Ishikawa (cell line): Measurements from ENCODE around the gene COL5A2.

Experiments
- CEBPB ChIP-seq: IDR thresholded peaks from 2 replicates; pipeline ENCODE4 v1.6.1; 2012
- CREB1 ChIP-seq: IDR thresholded peaks from 2 replicates; pipeline ENCODE4 v1.6.1; 2012; ENCODE audit warnings: low read depth
- EGR1 ChIP-seq: IDR thresholded peaks from 2 replicates; pipeline ENCODE4 v1.6.1; 2012
- EP300 ChIP-seq: IDR thresholded peaks from 2 replicates; pipeline ENCODE4 v1.6.1; 2012; ENCODE audit warnings: borderline replicate concordance
- FOXM1 ChIP-seq: IDR thresholded peaks from 2 replicates; pipeline ENCODE4 v1.6.1; 2012; ENCODE audit warnings: low read depth, borderline replicate concordance
- MAX ChIP-seq: IDR thresholded peaks from 2 replicates; pipeline ENCODE4 v1.6.1; 2012
- NFIC ChIP-seq: IDR thresholded peaks from 2 replicates; pipeline ENCODE4 v1.6.1; 2012
- RAD21 ChIP-seq: IDR thresholded peaks from 2 replicates; pipeline ENCODE4 v1.6.1; 2012; ENCODE audit warnings: low read depth
- REST ChIP-seq: IDR thresholded peaks from 2 replicates; pipeline ENCODE4 v1.6.1; 2012; ENCODE audit warnings: low read depth, mild to moderate bottlenecking
- TAF1 ChIP-seq: IDR thresholded peaks from 2 replicates; pipeline ENCODE4 v1.6.1; 2012; ENCODE audit warnings: low read depth, mild to moderate bottlenecking
- TCF12 ChIP-seq: IDR thresholded peaks from 2 replicates; pipeline ENCODE4 v1.6.1; 2012; ENCODE audit warnings: low read depth
- TEAD4 ChIP-seq: IDR thresholded peaks from 2 replicates; pipeline ENCODE4 v1.6.1; 2012
- USF1 ChIP-seq: IDR thresholded peaks from 2 replicates; pipeline ENCODE4 v1.6.1; 2012
- YY1 ChIP-seq: IDR thresholded peaks from 2 replicates; pipeline ENCODE4 v1.6.1; 2012; ENCODE audit warnings: low read depth
- ZBTB7A ChIP-seq: IDR thresholded peaks from 2 replicates; pipeline ENCODE4 v1.6.1; 2012; ENCODE audit warnings: low read depth

Gene COL5A2

GRCh38 chr2:189183170-189183569 is 3.6 kb upstream of the COL5A2 start:
- TF ChIP-seq YY1 (no peak), USF1 (no peak), CREB1 (no peak), ZBTB7A (no peak), RAD21 (no peak)

GRCh38 chr2:189181706-189182105 is 2.1 kb upstream of the COL5A2 start:
- no peak for TF ChIP-seq USF1
- TF ChIP-seq TCF12, result no peak
- no peak for TF ChIP-seq FOXM1
- TF ChIP-seq TAF1, result no peak
- no peak for TF ChIP-seq EGR1
- TF ChIP-seq YY1, result no peak
- no peak for TF ChIP-seq REST
- no peak for TF ChIP-seq MAX
- no peak for TF ChIP-seq EP300
- no peak for TF ChIP-seq CEBPB
- TF ChIP-seq NFIC, result no peak
- no peak for TF ChIP-seq CREB1
- no peak for TF ChIP-seq RAD21
- TF ChIP-seq TEAD4, result no peak
- TF ChIP-seq ZBTB7A, result no peak

GRCh38 chr2:189178726-189179569 is 613 bp downstream of the COL5A2 start:
- TF ChIP-seq RAD21, result no peak
- TF ChIP-seq TCF12, result no peak
- TF ChIP-seq NFIC, result no peak
- no peak for TF ChIP-seq CREB1
- TF ChIP-seq YY1, result no peak
- TF ChIP-seq REST, result no peak
- no peak for TF ChIP-seq EP300
- no peak for TF ChIP-seq USF1
- no peak for TF ChIP-seq MAX
- no peak for TF ChIP-seq ZBTB7A
- no peak for TF ChIP-seq EGR1
- no peak for TF ChIP-seq TEAD4
- TF ChIP-seq FOXM1, result no peak

GRCh38 chr2:189178054-189178453 is 1.5 kb downstream of the COL5A2 start:
- no peak for TF ChIP-seq USF1
- no peak for TF ChIP-seq RAD21
- TF ChIP-seq TAF1, result no peak
- no peak for TF ChIP-seq EGR1
- TF ChIP-seq NFIC, result no peak
- no peak for TF ChIP-seq TCF12
- TF ChIP-seq CREB1, result no peak

- TF ChIP-seq RAD21 (no peak), TCF12 (no peak), FOXM1 (no peak), NFIC (no peak), ZBTB7A (no peak), EGR1 (no peak), YY1 (no peak)
These were observed 2.2 kb downstream of the COL5A2 start for GRCh38 chr2:189177251-189177840.
